ENCODE data around the gene ADARB2.
"Not testable (repeated sequence)": the region's sequence is repeated elsewhere in the genome, so short reads cannot be mapped to it uniquely, and the experiment has no call there.

The ADARB2 gene

GRCh38 chr10:1227510-1228402 is 509.6 kb downstream of the ADARB2 start (continued):
- TF ChIP-seq ZNF26 (tag by site-specific recombination; IDR thresholded peaks at IDR 0.05): no peak
- no peak for TF ChIP-seq ZNF843 (tag by site-specific recombination; IDR thresholded peaks at IDR 0.05)
- no peak for TF ChIP-seq HIC1 (tag by site-specific recombination; IDR thresholded peaks at IDR 0.05)
- no peak for TF ChIP-seq ZNF292 (tag by site-specific recombination; IDR thresholded peaks at IDR 0.05; ENCODE audit: borderline replicate concordance, low read depth)

GRCh38 chr10:1226907-1227306 is 510.4 kb downstream of the ADARB2 start:
- H3K36me3 ChIP-seq (ENCODE audit: control insufficient read depth in 2 of 2, insufficient read depth in 1 of 2, low read length in 2 of 2); POLR2A ChIA-PET; H3K27ac ChIP-seq (ENCODE audit: extremely low read depth, low read depth, low read length); H3K9me3 ChIP-seq (ENCODE audit: control insufficient read depth, insufficient read depth, low read depth, low read length); H3K4me1 ChIP-seq (ENCODE audit: control insufficient read depth, insufficient read depth, low read length); H3K4me3 ChIP-seq (ENCODE audit: low read depth, low read length): not testable (repeated sequence)
- CTCF ChIA-PET: interaction anchor here (0.6 to 0.8 kb wide), 2 partner anchors 51 to 310 kb away, joined by 3 read pairs; no protein-coding TSS in a partner anchor

GRCh38 chr10:1219874-1220273 is 517.5 kb downstream of the ADARB2 start:
- H3K4me3 ChIP-seq (ENCODE audit: low read depth, low read length); TF ChIP-seq ZNF274 (IDR thresholded peaks at IDR 0.05; ENCODE audit: low read length): not testable (repeated sequence)
- TF ChIP-seq ZFP41 (tag by site-specific recombination; IDR thresholded peaks at IDR 0.05; ENCODE audit: borderline replicate concordance): 0 out of 2 replicates have a peak, but pooled peaks have one; percentile 79
- TF ChIP-seq ZNF140 (tag by site-specific recombination; IDR thresholded peaks at IDR 0.05): 0 out of 2 replicates have a peak, but pooled peaks have one; percentile 29
- peak; percentile 83; the same call in 1 of the 2 replicates for TF ChIP-seq ZNF658 (tag by site-specific recombination; IDR thresholded peaks at IDR 0.05)
- TF ChIP-seq ZNF155 (tag by site-specific recombination; IDR thresholded peaks at IDR 0.05): 0 out of 2 replicates have a peak, but pooled peaks have one; percentile 23
- peak; percentile 42; the same call in 1 of the 2 replicates for TF ChIP-seq ZNF302 (tag by site-specific recombination; IDR thresholded peaks at IDR 0.05; ENCODE audit: low read depth)
- 0 out of 2 replicates have a peak, but pooled peaks have one; percentile 37 for TF ChIP-seq ZSCAN16 (tag by site-specific recombination; IDR thresholded peaks at IDR 0.05)
- peak; percentile 3; the same call in 1 of the 2 replicates for TF ChIP-seq ATF2 (tag by site-specific recombination; IDR thresholded peaks at IDR 0.05; ENCODE audit: low read depth)
- 0 out of 2 replicates have a peak, but pooled peaks have one; percentile 12 for TF ChIP-seq ZNF580 (tag by site-specific recombination; IDR thresholded peaks at IDR 0.05)
- TF ChIP-seq ZNF274 (tag by site-specific recombination; IDR thresholded peaks at IDR 0.05; ENCODE audit: borderline replicate concordance): peak; percentile 44; the same call in 1 of the 2 replicates
- TF ChIP-seq ZNF133 (tag by site-specific recombination; IDR thresholded peaks at IDR 0.05): 0 out of 2 replicates have a peak, but pooled peaks have one; percentile 22
- TF ChIP-seq ZNF513 (tag by site-specific recombination; IDR thresholded peaks at IDR 0.05): peak; percentile 99
- TF ChIP-seq ZNF239 (tag by site-specific recombination; IDR thresholded peaks at IDR 0.05): peak; percentile 69; the same call in 1 of the 2 replicates
- TF ChIP-seq GLI4 (tag by site-specific recombination; IDR thresholded peaks at IDR 0.05): peak; percentile 83; the same call in 1 of the 2 replicates
- TF ChIP-seq ZNF223 (tag by site-specific recombination; IDR thresholded peaks at IDR 0.05): peak; percentile 55; the same call in 1 of the 2 replicates
- TF ChIP-seq ZNF311 (tag by site-specific recombination; IDR thresholded peaks at IDR 0.05; ENCODE audit: borderline replicate concordance): 0 out of 2 replicates have a peak, but pooled peaks have one; percentile 22
- TF ChIP-seq ZNF521 (tag by site-specific recombination; IDR thresholded peaks at IDR 0.05): 0 out of 2 replicates have a peak, but pooled peaks have one; percentile 75
- peak; percentile 27; the same call in 1 of the 2 replicates for TF ChIP-seq ZNF785 (tag by site-specific recombination; IDR thresholded peaks at IDR 0.05)
- TF ChIP-seq ZNF707 (tag by site-specific recombination; IDR thresholded peaks at IDR 0.05): peak; percentile 75

More at GRCh38 chr10:1219874-1220273, 517.5 kb downstream of the ADARB2 start:
- H3K27ac ChIP-seq (ENCODE audit: extremely low read depth, low read depth, low read length); H3K36me3 ChIP-seq (ENCODE audit: control insufficient read depth in 2 of 2, insufficient read depth in 1 of 2, low read length in 2 of 2); H3K4me1 ChIP-seq (ENCODE audit: control insufficient read depth, insufficient read depth, low read length); POLR2A ChIA-PET; H3K9me3 ChIP-seq (ENCODE audit: control insufficient read depth, insufficient read depth, low read depth, low read length): not testable (repeated sequence)
- CTCF ChIA-PET: interaction anchor here (0.6 kb wide), 1 partner anchor 10 kb away, joined by 3 read pairs; no protein-coding TSS in a partner anchor
